ENCODE measurements around the gene ROCK2.

The ROCK2 gene

GRCh38 chr2:11371092-11371937 is 26.9 kb upstream of the ROCK2 start:
- POLR2A ChIA-PET = no interaction called here
- peaks cover 9% of the 10 kb centered on the region for H3K4me1 ChIP-seq (ENCODE audit: control insufficient read depth, insufficient read depth, low read length)
- TF ChIP-seq ZNF311 (tag by site-specific recombination; IDR thresholded peaks at IDR 0.05; ENCODE audit: borderline replicate concordance) (no peak), ZNF623 (tag by site-specific recombination; IDR thresholded peaks at IDR 0.05) (no peak), ZNF175 (tag by site-specific recombination; IDR thresholded peaks at IDR 0.05) (no peak), ZBTB20 (tag by site-specific recombination; IDR thresholded peaks at IDR 0.05) (no peak), ZNF16 (tag by site-specific recombination; IDR thresholded peaks at IDR 0.05; ENCODE audit: low read depth) (no peak), ZNF529 (tag by site-specific recombination; IDR thresholded peaks at IDR 0.05; ENCODE audit: insufficient replicate concordance) (no peak), SP3 (tag by site-specific recombination; IDR thresholded peaks at IDR 0.05) (no peak), ZFHX2 (tag by site-specific recombination; conservative IDR thresholded peaks at IDR 0.05) (no peak)
- TF ChIP-seq, protein P1, sequence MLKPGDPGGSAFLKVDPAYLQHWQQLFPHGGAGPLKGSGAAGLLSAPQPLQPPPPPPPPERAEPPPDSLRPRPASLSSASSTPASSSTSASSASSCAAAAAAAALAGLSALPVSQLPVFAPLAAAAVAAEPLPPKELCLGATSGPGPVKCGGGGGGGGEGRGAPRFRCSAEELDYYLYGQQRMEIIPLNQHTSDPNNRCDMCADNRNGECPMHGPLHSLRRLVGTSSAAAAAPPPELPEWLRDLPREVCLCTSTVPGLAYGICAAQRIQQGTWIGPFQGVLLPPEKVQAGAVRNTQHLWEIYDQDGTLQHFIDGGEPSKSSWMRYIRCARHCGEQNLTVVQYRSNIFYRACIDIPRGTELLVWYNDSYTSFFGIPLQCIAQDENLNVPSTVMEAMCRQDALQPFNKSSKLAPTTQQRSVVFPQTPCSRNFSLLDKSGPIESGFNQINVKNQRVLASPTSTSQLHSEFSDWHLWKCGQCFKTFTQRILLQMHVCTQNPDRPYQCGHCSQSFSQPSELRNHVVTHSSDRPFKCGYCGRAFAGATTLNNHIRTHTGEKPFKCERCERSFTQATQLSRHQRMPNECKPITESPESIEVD (tag by site-specific recombination; IDR thresholded peaks at IDR 0.05) = no peak
- no peaks in the 10 kb centered on the region for H3K36me3 ChIP-seq (ENCODE audit: control insufficient read depth in 2 of 2, insufficient read depth in 1 of 2, low read length in 2 of 2)
- CTCF ChIA-PET = no interaction called here
- H3K9me3 ChIP-seq (ENCODE audit: control insufficient read depth, insufficient read depth, low read depth, low read length) = no peaks in the 10 kb centered on the region
- H3K27ac ChIP-seq (ENCODE audit: extremely low read depth, low read depth, low read length) = no peak overlapping the region
- no peak overlapping the region for H3K4me3 ChIP-seq (ENCODE audit: low read depth, low read length)

DNA sequence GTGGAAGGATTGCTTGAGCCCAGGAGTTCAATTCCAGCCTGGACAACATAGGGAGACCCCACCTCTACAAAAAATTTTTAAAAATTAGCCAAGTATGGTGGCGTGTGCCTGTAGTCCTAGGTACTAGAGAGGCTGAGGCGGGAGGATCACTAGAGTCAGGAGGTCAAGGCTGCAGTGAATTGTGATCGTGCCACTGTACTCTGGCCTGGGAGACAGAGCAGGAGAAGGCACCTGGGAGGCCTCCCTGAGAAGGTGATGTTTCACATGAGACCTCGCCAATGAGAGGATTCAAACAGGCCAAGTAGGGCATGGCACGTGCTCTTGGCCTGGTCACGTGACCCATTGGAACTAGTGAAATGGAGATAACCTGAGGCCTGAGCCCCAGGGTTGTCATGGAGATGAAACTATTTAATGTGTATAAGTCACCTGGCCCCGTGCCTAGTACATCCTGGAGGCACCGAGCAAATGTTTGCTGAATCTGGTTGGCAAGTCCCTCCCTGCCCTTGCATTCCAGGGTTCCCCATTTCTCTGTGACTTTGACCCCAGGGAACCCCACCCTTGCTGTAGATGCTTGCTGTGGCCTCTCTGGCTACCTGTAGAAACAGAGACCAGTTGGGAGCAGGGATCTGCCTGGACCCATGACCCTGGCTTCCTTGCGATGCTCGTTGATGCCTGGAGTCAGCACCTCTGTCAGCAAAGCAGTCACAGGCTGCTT is 26.1 kb upstream of the ROCK2 start:
- no peaks in the 10 kb centered on the region for H3K36me3 ChIP-seq (ENCODE audit: control insufficient read depth in 2 of 2, insufficient read depth in 1 of 2, low read length in 2 of 2)
- H3K9me3 ChIP-seq (ENCODE audit: control insufficient read depth, insufficient read depth, low read depth, low read length) = no peaks in the 10 kb centered on the region
- no peak overlapping the region for H3K27ac ChIP-seq (ENCODE audit: extremely low read depth, low read depth, low read length)
- ChIA-PET CTCF (no interaction called here), POLR2A (no interaction called here)
- peaks cover 9% of the 10 kb centered on the region for H3K4me1 ChIP-seq (ENCODE audit: control insufficient read depth, insufficient read depth, low read length)
- H3K4me3 ChIP-seq (ENCODE audit: low read depth, low read length) = no peak overlapping the region
- TF ChIP-seq ZNF140 (tag by site-specific recombination; IDR thresholded peaks at IDR 0.05) = no peak
- no peak for TF ChIP-seq ZBTB17 (tag by site-specific recombination; IDR thresholded peaks at IDR 0.05)
- TF ChIP-seq ZNF792 (tag by site-specific recombination; IDR thresholded peaks at IDR 0.05) = no peak
- TF ChIP-seq TRIM28 (IDR thresholded peaks at IDR 0.05; ENCODE audit: borderline replicate concordance, low read length) = no peak
- TF ChIP-seq, protein P2, sequence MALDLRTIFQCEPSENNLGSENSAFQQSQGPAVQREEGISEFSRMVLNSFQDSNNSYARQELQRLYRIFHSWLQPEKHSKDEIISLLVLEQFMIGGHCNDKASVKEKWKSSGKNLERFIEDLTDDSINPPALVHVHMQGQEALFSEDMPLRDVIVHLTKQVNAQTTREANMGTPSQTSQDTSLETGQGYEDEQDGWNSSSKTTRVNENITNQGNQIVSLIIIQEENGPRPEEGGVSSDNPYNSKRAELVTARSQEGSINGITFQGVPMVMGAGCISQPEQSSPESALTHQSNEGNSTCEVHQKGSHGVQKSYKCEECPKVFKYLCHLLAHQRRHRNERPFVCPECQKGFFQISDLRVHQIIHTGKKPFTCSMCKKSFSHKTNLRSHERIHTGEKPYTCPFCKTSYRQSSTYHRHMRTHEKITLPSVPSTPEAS (tag by site-specific recombination; IDR thresholded peaks at IDR 0.05) = no peak
- no peak for TF ChIP-seq AEBP2 (tag by site-specific recombination; IDR thresholded peaks at IDR 0.05; ENCODE audit: borderline replicate concordance)
- TF ChIP-seq ZNF24 (tag by site-specific recombination; IDR thresholded peaks at IDR 0.05) = no peak
- no peak for TF ChIP-seq SETDB1 (IDR thresholded peaks at IDR 0.05; ENCODE audit: insufficient read length, low read length)
- TF ChIP-seq YY1 (tag by site-specific recombination; IDR thresholded peaks at IDR 0.05) = no peak
- TF ChIP-seq ZSCAN23 (tag by site-specific recombination; IDR thresholded peaks at IDR 0.05) = no peak
- no peak for TF ChIP-seq HOXA7 (CRISPR knock-in tag; IDR thresholded peaks at IDR 0.05; ENCODE audit: borderline replicate concordance)
- no peak for TF ChIP-seq ZNF138 (tag by site-specific recombination; IDR thresholded peaks at IDR 0.05; ENCODE audit: borderline replicate concordance)
- no peak for TF ChIP-seq ZEB2 (tag by site-specific recombination; IDR thresholded peaks at IDR 0.05)
- TF ChIP-seq ZNF548 (tag by site-specific recombination; IDR thresholded peaks at IDR 0.05) = no peak
- TF ChIP-seq ZNF350 (tag by site-specific recombination; IDR thresholded peaks at IDR 0.05) = no peak
- TF ChIP-seq ZNF776 (tag by site-specific recombination; IDR thresholded peaks at IDR 0.05; ENCODE audit: borderline replicate concordance) = no peak
- no peak for TF ChIP-seq ZNF785 (tag by site-specific recombination; IDR thresholded peaks at IDR 0.05)
- TF ChIP-seq REPIN1 (tag by site-specific recombination; IDR thresholded peaks at IDR 0.05; ENCODE audit: low read depth) = no peak
- TF ChIP-seq, protein P3, sequence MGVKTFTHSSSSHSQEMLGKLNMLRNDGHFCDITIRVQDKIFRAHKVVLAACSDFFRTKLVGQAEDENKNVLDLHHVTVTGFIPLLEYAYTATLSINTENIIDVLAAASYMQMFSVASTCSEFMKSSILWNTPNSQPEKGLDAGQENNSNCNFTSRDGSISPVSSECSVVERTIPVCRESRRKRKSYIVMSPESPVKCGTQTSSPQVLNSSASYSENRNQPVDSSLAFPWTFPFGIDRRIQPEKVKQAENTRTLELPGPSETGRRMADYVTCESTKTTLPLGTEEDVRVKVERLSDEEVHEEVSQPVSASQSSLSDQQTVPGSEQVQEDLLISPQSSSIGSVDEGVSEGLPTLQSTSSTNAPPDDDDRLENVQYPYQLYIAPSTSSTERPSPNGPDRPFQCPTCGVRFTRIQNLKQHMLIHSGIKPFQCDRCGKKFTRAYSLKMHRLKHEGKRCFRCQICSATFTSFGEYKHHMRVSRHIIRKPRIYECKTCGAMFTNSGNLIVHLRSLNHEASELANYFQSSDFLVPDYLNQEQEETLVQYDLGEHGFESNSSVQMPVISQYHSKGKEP (tag by site-specific recombination; IDR thresholded peaks at IDR 0.05) = no peak

Measured in HEK293 (cell line).